GM12864 (cell line): Measurements from ENCODE around the gene AP2M1.

ENCODE experiments used
- DNase-seq: peaks from one replicate; pipeline ENCODE4 v3.0.0-alpha.2; 2011; ENCODE audit warnings: low read depth
- H3K4me3 ChIP-seq: 2 replicates; pipeline ENCODE4 v1.5.1; 2011; ENCODE audit warnings: mild to moderate bottlenecking, low read depth, low read length, control low read depth
- CTCF ChIP-seq: IDR thresholded peaks from 2 replicates; pipeline ENCODE4 v1.5.1; 2011; ENCODE audit warnings: low read depth, mild to moderate bottlenecking, moderate library complexity, low read length, control low read depth, inconsistent platforms; ENCODE audit errors: missing control alignments

The AP2M1 gene

GRCh38 chr3:184135149-184135910 lies 39.3 kb upstream of the AP2M1 start, which contains the start of gene EIF2B5:
TSS of gene EIF2B5 (plus strand) at chr3:184135358. CDS start at chr3:184135386, 28 bp downstream.
- DNase-seq, result peak; percentile 88
- TF ChIP-seq CTCF, result peak; percentile 24
- H3K4me3 ChIP-seq, result peak within 1 kb of the TSS; percentile 68

GRCh38 chr3:184135911-184136260 lies 38.8 kb upstream of the AP2M1 start:
- DNase-seq, result no peak
- H3K4me3 ChIP-seq, result peak overlapping the region; percentile 68
- no peak for TF ChIP-seq CTCF

GRCh38 chr3:184140436-184140835 lies 34.2 kb upstream of the AP2M1 start:
- no peak for DNase-seq
- no peak for TF ChIP-seq CTCF
- no peak overlapping the region for H3K4me3 ChIP-seq

GRCh38 chr3:184142199-184142598 lies 32.5 kb upstream of the AP2M1 start:
- DNase-seq, result no peak
- TF ChIP-seq CTCF, result no peak
- H3K4me3 ChIP-seq, result no peak overlapping the region

- no peak for DNase-seq
- H3K4me3 ChIP-seq, result no peak overlapping the region
- TF ChIP-seq CTCF, result no peak
These were observed 31.3 kb upstream of the AP2M1 start for GRCh38 chr3:184143327-184143726.

- no peak for DNase-seq
- no peak for TF ChIP-seq CTCF
- no peak overlapping the region for H3K4me3 ChIP-seq
These were observed 30.1 kb upstream of the AP2M1 start for GRCh38 chr3:184144505-184144904.

GRCh38 chr3:184145111-184145524 lies 29.5 kb upstream of the AP2M1 start:
- no peak for DNase-seq
- H3K4me3 ChIP-seq, result no peak overlapping the region
- TF ChIP-seq CTCF, result peak; percentile 29
